Globus pallidus (tissue), 1 donor: ENCODE measurements around the gene ANKRD13D.

Experiments
- DNase-seq: peaks from one replicate; pipeline ENCODE4 v3.0.0-alpha.2; 2015; ENCODE audit warnings: low spot score

ANKRD13D gene

GRCh38 chr11:67285541-67286498, 3.3 kb upstream of the ANKRD13D start:
- DNase-seq: no peak

- peak; percentile 48 for DNase-seq
Measured at GRCh38 chr11:67286621-67287333, 2.3 kb upstream of the ANKRD13D start.

DNA sequence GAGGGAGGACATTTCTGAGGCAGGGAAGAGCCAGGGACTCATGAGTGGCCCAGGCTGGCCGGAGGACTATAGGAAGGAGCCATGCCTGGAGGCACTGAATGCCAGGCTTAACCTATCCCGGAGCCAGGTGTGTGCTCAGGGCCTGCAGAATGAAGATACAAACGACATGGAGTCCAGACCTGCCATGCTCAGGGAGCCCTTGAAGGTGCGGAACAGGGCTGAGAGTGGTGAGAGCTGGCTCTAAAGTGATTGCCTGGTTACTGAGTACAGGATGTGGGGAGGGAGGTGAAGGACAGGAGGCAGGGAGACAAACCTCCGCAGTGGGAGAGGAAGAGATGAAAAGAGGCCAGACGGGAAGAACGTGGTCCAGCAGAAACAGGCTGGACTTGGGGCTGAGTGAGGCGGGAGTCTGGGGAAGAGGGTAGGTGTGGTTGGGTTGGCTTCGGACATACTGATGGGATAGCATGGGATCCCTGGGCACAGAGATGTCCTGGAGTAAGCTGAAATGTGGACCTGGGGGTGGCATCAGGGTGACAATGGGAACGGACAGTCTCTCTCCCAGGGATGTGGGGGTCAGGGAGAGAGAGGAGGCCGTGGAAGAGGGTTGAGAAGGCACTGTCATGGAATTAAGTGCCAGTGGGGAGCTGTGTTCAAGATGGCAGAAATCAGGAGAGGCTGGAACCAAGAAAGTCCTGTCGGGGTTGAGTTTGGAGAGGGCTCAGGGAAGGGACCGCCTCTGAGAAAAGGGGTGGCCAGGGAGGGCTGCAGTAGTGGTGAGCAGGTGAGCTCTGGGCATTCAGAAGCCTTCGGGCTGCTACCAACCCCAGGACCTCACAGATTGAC, 1.5 kb upstream of the ANKRD13D start:
- DNase-seq: no peak

DNA sequence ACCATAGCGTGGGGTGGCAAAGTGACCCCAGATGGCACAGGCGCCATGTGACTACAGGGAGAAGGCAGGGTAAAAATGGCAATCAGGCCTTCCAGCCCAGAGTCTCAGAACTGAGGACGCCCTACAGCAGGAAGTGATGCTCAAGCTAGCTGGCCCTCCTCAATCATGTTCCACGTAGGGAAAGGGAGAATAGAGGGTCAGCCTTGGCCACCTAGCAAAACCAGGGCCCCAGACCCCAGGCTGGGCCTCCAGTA, 978 bp upstream of the ANKRD13D start:
- DNase-seq: no peak

- DNase-seq: peak; percentile 78
Measured at GRCh38 chr11:67288452-67289225, 464 bp upstream of the ANKRD13D start.

DNA sequence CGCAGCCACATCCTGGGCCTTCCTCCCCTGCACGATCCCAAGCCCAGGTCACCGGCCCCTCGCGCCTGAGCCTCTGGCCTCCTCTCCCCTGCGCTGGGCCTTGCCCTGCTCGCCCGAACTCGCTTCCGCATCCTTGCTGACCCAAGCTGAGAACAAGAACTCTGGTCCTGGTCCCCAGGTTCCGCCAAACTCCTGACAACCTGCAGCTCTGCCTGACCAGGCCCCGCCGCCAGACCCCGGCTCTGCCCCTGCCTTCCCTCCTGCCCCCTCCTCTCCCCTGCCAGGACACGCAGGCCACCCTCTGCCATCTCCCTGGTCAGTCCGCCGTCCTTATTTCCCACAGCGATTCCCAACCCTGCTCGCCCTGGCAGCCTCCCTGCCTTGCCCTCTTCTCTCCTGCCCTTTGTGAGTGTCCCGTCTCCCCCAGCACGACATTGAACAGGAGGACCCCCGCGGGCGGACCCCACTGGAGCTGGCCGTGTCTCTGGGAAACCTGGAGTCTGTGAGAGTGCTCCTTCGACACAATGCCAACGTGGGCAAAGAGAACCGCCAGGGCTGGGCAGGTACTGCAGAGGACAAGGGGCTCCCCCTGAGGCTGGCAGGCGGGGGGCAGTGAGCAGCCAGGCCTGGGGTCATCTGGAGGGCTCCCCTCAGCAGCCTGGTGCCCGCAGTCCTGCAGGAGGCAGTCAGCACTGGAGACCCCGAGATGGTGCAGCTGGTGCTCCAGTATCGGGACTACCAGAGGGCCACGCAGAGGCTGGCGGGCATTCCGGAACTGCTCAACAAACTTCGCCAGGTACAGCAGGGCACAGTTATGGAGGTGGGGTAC, 762 bp downstream of the ANKRD13D start:
- no peak for DNase-seq

GRCh38 chr11:67290801-67291200, 1.7 kb downstream of the ANKRD13D start:
- no peak for DNase-seq

GRCh38 chr11:67291481-67292381, 2.6 kb downstream of the ANKRD13D start:
- DNase-seq: no peak

GRCh38 chr11:67292671-67293070, 3.6 kb downstream of the ANKRD13D start:
- no peak for DNase-seq

DNA sequence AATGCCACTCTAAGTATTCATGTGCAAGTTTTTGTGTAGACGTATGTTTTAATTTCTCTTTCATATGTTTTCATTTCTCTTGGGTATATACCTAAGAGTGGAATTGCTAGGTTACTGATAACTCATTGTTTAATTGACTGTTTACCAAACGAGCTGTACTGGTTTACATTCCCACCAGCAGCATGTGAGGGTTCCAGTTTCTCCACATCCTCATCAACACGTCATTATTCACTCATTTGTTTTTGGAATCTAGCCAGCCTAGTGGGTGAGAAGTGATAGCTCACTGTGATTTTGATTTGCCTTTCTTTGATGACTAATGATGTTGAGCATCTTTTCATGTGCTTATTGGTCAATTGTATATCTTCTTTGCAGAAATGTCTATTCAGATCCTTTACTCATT, 4.0 kb downstream of the ANKRD13D start:
- DNase-seq: no peak

GRCh38 chr11:67295846-67296245, 6.7 kb downstream of the ANKRD13D start:
- DNase-seq: no peak

GRCh38 chr11:67298786-67299185, 9.7 kb downstream of the ANKRD13D start:
- DNase-seq: no peak

GRCh38 chr11:67299471-67300191, 10.5 kb downstream of the ANKRD13D start:
- DNase-seq: no peak

DNA sequence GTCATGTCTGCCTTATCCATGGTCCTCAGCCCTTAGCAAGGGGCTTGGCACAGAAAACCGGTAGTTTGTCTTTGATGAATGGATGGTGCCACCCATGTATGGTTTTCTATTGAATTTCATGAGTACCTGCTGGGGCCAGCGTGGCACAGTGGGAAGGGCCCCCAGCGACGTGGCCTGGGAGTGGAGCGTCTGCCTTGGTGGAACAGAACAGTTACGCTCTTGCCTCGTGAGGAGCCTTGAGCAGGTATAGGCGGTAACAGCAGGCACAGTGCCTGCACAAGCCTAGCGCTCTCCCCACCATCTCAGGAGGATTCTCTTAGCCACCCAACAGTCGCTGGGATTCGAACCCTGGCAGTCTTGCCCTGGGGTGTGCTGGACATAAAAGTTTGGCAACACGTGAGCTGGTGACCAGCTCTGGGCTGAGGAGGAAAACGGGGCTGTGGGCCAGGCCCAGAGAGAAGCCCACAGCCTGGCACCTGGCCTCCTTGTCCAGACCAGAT, 11.2 kb downstream of the ANKRD13D start:
- DNase-seq: no peak

- DNase-seq: no peak
Measured at GRCh38 chr11:67300756-67301312, 11.7 kb downstream of the ANKRD13D start.

- no peak for DNase-seq
Measured at GRCh38 chr11:67301313-67301921, 12.3 kb downstream of the ANKRD13D start.

DNA sequence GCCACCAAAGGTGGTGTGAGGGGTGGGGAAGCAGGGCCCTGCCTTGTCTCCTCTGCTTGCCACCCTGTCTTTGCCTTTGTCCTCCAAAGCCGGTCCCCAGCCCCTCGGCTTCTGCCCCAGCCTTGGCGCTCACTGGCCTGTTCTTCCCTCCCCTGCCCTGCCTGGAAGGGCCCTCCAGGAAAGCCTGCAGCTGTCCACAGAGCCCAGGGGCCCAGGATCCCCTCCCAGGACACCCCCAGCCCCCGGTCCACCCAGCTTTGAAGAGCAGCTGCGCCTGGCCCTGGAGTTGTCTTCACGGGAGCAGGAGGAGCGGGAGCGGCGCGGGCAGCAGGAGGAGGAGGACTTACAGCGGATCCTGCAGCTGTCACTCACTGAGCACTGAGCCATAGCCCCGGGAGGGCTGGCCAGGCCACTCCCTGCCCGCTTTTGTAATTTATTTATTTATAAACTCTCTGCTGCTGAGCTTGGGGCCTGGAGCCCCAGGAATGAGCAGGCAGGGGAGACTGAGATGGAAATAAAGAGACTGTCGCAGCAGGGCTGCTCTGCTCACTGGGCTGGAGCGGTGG, 12.9 kb downstream of the ANKRD13D start:
- no peak for DNase-seq
